ENCODE measurements around the gene MYDGF.

The MYDGF gene

DNA sequence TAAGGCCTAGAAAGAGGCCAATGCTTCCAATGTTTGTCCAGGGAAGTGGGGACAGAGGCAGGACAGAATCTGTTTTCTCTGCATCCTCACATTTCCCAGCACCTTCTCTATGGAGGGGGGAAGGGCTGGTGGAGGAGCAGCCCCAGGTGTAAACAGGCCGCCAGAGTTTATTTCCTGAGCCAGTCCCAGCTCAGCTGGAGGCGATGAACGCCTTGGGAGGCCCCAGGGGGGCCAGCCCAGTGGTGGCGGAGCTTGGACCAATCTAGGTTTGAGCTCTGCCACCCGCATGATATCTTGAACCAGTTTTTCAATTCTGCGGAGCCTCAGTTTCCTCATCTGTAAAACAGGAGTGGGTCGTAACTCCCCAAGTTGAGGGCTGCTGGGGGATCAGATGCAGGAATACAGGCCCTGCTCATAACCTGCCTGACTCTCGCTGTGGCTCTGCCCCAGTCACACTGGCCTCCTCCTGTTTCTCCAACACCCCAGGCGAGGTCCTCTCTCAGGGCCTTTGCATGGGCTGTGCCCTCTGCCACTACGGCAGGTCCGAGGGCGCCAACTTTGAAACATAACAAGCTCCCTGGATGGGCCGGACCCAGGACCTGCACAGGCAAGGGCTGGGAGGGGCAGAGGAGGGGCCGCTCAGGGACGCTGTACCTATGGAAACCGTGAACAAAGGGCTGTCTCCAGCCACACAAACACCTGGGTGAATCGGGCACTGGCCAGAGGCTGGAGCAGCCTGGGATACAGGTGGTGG is 29.7 kb downstream of the MYDGF start:
- DNase-seq = no peak

DNA sequence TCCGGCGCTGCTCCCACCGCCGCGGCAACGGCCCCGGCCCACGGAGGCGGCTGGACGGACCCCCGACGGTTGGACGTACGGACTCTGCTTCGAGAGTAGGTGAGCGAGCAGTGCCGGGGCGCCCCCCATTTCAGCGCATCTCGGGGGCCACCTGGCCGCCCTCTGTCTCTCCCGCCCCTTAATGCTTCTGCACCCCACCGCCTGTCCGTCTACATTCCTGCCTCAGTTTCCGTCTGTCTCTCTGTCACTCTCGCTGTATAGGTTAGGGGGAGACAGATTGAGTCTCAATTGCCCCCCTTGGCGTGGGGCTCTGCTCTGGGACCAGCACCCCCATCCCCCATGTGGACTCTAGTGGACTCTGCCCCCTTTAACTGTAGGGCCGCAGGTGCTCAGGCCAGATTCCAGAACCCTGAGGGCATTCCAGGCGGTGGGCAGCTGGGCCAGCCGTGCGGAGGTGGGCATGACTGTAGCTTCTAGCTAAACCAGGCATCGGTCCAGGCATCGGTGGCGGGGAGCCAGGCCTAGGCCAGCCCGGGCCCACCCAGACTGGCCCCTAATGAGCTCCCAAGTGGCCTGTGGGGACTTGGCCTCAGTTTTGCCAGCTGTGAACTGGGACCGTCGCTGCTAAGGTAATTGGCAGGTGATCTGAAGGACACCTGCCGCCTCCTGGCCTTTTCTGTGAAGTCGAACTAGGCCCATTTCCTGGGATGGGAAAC is 30.5 kb downstream of the MYDGF start:
- DNase-seq = no peak

- no peak for DNase-seq
Measured at GRCh38 chr19:4638828-4639530, 31.2 kb downstream of the MYDGF start, which contains the start of gene TNFAIP8L1. TNFAIP8L1 (plus strand) TSS chr19:4639516; CDS start chr19:4651870, 12,354 bp downstream.

GRCh38 chr19:4638317-4638716 is 31.8 kb downstream of the MYDGF start:
- no peak for DNase-seq

GRCh38 chr19:4636761-4637160 is 33.4 kb downstream of the MYDGF start:
- no peak for DNase-seq

GRCh38 chr19:4636151-4636717 is 33.9 kb downstream of the MYDGF start:
- DNase-seq = peak; percentile 54

DNA sequence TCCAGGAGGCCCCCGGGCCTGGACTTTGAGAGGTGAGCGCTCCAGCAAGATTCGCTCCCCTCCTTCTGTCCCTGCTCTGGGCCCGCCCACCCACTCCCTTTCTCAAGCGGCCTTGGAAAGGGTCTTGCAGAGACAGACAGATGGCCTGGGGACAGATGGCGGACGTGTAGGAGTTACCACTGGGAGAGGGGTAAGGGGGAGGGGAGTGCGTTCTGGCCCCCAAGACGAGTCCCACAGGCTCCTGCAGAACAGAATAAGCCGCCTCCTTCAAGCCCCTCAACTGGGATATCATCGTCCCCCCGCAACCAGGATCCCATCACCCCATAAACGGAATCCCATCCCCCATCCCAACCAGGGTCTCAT is 34.4 kb downstream of the MYDGF start:
- no peak for DNase-seq

- DNase-seq = peak; percentile 67
Measured at GRCh38 chr19:4633140-4633967, 36.8 kb downstream of the MYDGF start.

- DNase-seq = peak; percentile 14
Measured at GRCh38 chr19:4624733-4625362, 45.3 kb downstream of the MYDGF start.

DNA sequence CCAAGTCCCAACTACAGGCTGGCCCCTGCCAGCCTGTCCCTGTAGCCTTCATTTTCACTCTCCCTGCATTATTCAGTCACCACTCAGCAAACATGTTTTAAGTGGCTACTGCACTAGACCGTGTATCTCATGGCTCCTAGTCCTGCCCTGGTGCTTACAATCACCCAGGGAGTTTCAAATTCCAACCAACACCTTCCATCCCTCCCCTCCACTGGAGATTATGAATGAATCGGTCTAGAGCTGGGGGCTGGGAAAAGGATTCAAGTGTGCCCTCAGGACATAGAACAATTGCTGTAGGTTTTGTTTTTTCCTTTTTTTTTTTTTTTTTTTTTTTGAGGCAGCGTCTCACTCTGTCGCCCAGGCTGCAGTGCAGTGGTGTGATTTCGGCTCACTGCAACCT is 45.8 kb downstream of the MYDGF start:
- DNase-seq = no peak

GRCh38 chr19:4622695-4623421 is 47.3 kb downstream of the MYDGF start:
- DNase-seq = no peak

GRCh38 chr19:4620675-4621074 is 49.5 kb downstream of the MYDGF start:
- DNase-seq = peak; percentile 5

GRCh38 chr19:4619668-4620294 is 50.4 kb downstream of the MYDGF start:
- DNase-seq = no peak

- DNase-seq = no peak
Measured at GRCh38 chr19:4618019-4618418, 52.1 kb downstream of the MYDGF start.

DNA sequence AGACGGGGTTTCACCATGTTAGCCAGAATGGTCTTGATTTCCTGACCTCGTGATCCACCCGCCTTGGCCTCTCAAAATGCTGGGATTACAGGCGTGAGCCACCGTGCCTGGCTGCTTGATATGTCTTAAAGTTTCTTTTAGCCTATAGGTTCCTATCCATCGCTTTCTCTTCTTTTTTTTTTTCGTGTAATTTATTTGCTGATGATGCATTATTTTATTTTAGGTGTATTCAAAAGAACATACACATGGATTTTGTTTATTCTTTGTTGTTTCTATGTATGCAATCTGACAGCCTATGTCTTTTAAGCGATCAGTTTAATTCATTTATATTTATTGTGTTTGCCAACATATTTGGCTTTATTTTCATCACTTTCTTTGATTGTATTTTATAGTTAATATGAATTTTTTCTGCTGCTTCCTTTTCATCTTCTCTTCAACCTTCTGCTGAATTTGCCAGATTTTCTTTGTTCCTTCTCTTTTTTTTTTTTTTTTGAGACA is 56.8 kb downstream of the MYDGF start:
- DNase-seq = no peak

DNA sequence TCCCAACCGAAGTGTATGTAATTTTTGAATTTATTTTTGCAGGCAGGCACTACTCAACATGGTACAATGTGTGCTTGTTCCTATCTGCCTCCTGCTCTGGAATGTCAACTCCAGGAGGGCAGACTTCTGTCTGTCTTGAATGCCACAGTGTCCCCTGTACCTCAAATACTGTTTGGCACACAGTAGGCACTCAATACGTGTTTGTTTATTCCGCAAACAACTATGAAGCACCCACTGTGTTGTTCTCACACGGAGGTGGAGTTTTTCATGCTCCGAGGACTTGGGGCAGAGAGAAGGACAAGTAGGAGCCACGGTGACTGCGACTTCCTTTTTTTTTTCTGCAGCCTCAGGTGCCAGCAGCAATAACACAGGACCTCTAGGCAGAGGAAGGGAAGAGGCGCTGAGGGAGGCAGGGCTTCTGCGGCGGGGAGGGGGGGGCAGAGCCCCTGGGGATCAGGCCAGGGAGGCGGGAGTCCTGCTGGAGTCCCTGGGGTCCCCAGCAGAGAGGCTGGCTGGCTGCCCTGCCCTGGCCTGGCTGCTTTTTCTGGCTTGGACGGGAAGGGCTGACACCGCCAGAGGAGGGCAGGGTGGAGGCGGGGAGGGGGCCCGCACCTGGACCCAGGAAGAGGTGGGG is 60.1 kb downstream of the MYDGF start:
- no peak for DNase-seq

Measured in NCI-H510A treated with DMSO at 0.1 percent for 48 hours (cell line).